Gastrocnemius medialis (tissue), 4 donors: ENCODE measurements around the gene NT5DC2.
"Not testable (repeated sequence)": the region's sequence is repeated elsewhere in the genome, so short reads cannot be mapped to it uniquely, and the experiment has no call there.

Experiments
- POLR2A ChIP-seq, 2 donors: fragments of 450-650 bp; IDR thresholded peaks; one replicate each; pipeline ENCODE4 v1.6.1; 2017; ENCODE audit warnings: antibody characterized with exemption in 2 of 2, mild to moderate bottlenecking in 2 of 2, moderate library complexity in 2 of 2
- TF ChIP-seq, protein P1 (sequence below), 5 experiments: fragments of 450-650 bp in 3 of 5; fragments of 200-600 bp in 2 of 5; sonication (generic) in 2 of 5; IDR thresholded peaks in 4 of 5; conservative IDR thresholded peaks in 1 of 5; 1 replicate in 4 of 5; 2 replicates in 1 of 5; pipeline ENCODE4 v1.5.1; 2016 to 2019; ENCODE audit warnings: antibody characterized with exemption in 5 of 5, mild to moderate bottlenecking in 3 of 5, moderate library complexity in 3 of 5

DNA sequence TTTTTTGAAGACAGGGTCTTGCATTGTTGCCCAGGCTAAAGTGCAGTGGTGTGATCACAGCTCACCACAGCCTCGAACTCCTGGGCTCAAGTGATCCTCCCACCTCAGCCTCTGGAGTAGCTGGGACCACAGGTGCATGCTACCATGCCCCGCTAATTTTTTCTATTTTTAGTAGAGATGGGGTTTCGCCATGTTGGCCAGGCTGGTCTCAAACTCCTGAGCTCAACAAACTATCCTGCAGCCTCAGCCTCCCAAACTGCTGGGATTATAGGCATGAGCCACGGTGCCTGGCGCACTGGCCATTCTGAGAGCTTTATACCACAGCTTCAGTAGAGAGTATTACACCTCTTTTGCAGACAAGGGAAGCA is 7.0 kb downstream of the NT5DC2 start:
- TF ChIP-seq POLR2A (IDR thresholded peaks at IDR 0.05) = not testable (repeated sequence)
- TF ChIP-seq, protein P1, sequence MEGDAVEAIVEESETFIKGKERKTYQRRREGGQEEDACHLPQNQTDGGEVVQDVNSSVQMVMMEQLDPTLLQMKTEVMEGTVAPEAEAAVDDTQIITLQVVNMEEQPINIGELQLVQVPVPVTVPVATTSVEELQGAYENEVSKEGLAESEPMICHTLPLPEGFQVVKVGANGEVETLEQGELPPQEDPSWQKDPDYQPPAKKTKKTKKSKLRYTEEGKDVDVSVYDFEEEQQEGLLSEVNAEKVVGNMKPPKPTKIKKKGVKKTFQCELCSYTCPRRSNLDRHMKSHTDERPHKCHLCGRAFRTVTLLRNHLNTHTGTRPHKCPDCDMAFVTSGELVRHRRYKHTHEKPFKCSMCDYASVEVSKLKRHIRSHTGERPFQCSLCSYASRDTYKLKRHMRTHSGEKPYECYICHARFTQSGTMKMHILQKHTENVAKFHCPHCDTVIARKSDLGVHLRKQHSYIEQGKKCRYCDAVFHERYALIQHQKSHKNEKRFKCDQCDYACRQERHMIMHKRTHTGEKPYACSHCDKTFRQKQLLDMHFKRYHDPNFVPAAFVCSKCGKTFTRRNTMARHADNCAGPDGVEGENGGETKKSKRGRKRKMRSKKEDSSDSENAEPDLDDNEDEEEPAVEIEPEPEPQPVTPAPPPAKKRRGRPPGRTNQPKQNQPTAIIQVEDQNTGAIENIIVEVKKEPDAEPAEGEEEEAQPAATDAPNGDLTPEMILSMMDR (IDR thresholded peaks at IDR 0.05 in 4 of 5, conservative IDR thresholded peaks at IDR 0.05 in 1 of 5) = not testable (repeated sequence)
